WTC11 (cell line): Measurements from ENCODE around the gene MAML3. TPM values are rescaled to one million over a fixed set of nuclear protein-coding genes. Genes with fewer than 3 reads are reported as not detected.

Experiments
- ATAC-seq: fragments of 200-7000 bp; cut with Tn5 transposase; 2 replicates; pipeline ENCODE4 v1.10.0; 2021; ENCODE audit warnings: mild to moderate bottlenecking, moderate library complexity
- CTCF ChIA-PET: fragments of 300-600 bp; sonication (Branson Sonifier 250); formaldehyde crosslinking; loops from one replicate; lab custom pipeline; 2021; ENCODE audit warnings: antibody characterized with exemption; lab: Charles Lee
- POLR2A ChIA-PET: fragments of 350-600 bp; sonication (Branson Sonifier 250); formaldehyde crosslinking; loops from one replicate; lab custom pipeline; 2021; ENCODE audit warnings: antibody characterized with exemption; lab: Charles Lee
- DNase-seq: peaks from one replicate; pipeline ENCODE4 v3.0.0; 2021; ENCODE audit warnings: low spot score
- H3K27ac Mint-ChIP-seq: 2 replicates; pipeline ENCODE4 v1.8.0; 2021; ENCODE audit warnings: mixed read lengths
- H3K27me3 Mint-ChIP-seq: 2 replicates; pipeline ENCODE4 v1.8.0; 2021; ENCODE audit warnings: low read depth, mild to moderate bottlenecking, moderate library complexity, mixed read lengths
- H3K36me3 Mint-ChIP-seq: 2 replicates; pipeline ENCODE4 v1.8.0; 2021; ENCODE audit warnings: mixed read lengths
- H3K4me1 Mint-ChIP-seq: 2 replicates; pipeline ENCODE4 v1.8.0; 2022; ENCODE audit warnings: mixed read lengths
- H3K4me3 Mint-ChIP-seq: 2 replicates; pipeline ENCODE4 v1.8.0; 2021; ENCODE audit warnings: mild to moderate bottlenecking, moderate library complexity, mixed read lengths
- H3K9me3 Mint-ChIP-seq: 2 replicates; pipeline ENCODE4 v1.8.0; 2021; ENCODE audit warnings: mixed read lengths
- ATF3 ChIP-seq: sonication (generic); formaldehyde crosslinking; conservative IDR thresholded peaks from 2 replicates; pipeline ENCODE4 v1.8.1; 2022; ENCODE audit warnings: mild to moderate bottlenecking, missing genetic modification reagents
- CBFB ChIP-seq: sonication (generic); formaldehyde crosslinking; IDR thresholded peaks from 2 replicates; pipeline ENCODE4 v1.8.1; 2022; ENCODE audit warnings: mild to moderate bottlenecking, low read depth, missing genetic modification reagents
- CREM ChIP-seq: sonication (generic); formaldehyde crosslinking; IDR thresholded peaks from 2 replicates; pipeline ENCODE4 v1.8.1; 2022; ENCODE audit warnings: mild to moderate bottlenecking, missing genetic modification reagents, moderate library complexity
- ETV6 ChIP-seq: sonication (generic); formaldehyde crosslinking; IDR thresholded peaks from 2 replicates; pipeline ENCODE4 v1.8.1; 2022; ENCODE audit warnings: mild to moderate bottlenecking, missing genetic modification reagents
- FOXK1 ChIP-seq: sonication (generic); formaldehyde crosslinking; IDR thresholded peaks from 2 replicates; pipeline ENCODE4 v1.8.0; 2022; ENCODE audit warnings: mild to moderate bottlenecking, moderate library complexity, missing genetic modification reagents
- KAT7 ChIP-seq: sonication (generic); formaldehyde crosslinking; IDR thresholded peaks from 2 replicates; pipeline ENCODE4 v1.8.1; 2023; ENCODE audit warnings: missing genetic modification reagents, mild to moderate bottlenecking, borderline replicate concordance
- MAX ChIP-seq: sonication (generic); formaldehyde crosslinking; IDR thresholded peaks from 2 replicates; pipeline ENCODE4 v1.8.0; 2022; ENCODE audit warnings: mild to moderate bottlenecking, missing genetic modification reagents
- NFATC4 ChIP-seq: fragments of 250-450 bp; sonication (Bioruptor Pico); IDR thresholded peaks from 2 replicates; pipeline ENCODE4 v1.9.0; 2021; ENCODE audit warnings: mild to moderate bottlenecking
- PRRX2 ChIP-seq: fragments of 250-450 bp; sonication (Bioruptor Pico); IDR thresholded peaks from 2 replicates; pipeline ENCODE4 v1.8.0; 2021; ENCODE audit warnings: mild to moderate bottlenecking
- SOX15 ChIP-seq: fragments of 250-450 bp; sonication (Bioruptor Pico); IDR thresholded peaks from 2 replicates; pipeline ENCODE4 v1.9.0; 2021; ENCODE audit warnings: mild to moderate bottlenecking
- SP1 ChIP-seq: sonication (generic); formaldehyde crosslinking; conservative IDR thresholded peaks from 2 replicates; pipeline ENCODE4 v1.8.1; 2022; ENCODE audit warnings: missing genetic modification reagents
- ZNF263 ChIP-seq: sonication (generic); formaldehyde crosslinking; IDR thresholded peaks from 2 replicates; pipeline ENCODE4 v1.8.1; 2022; ENCODE audit warnings: low read depth, mild to moderate bottlenecking, moderate library complexity, missing genetic modification reagents
- ZNF396 ChIP-seq: fragments of 250-450 bp; sonication (Bioruptor Pico); IDR thresholded peaks from 2 replicates; pipeline ENCODE4 v1.8.0; 2021; ENCODE audit warnings: mild to moderate bottlenecking, moderate library complexity, borderline replicate concordance
- ZNF671 ChIP-seq: fragments of 250-450 bp; sonication (Bioruptor Pico); IDR thresholded peaks from 2 replicates; pipeline ENCODE4 v1.8.0; 2021; ENCODE audit warnings: mild to moderate bottlenecking
- total RNA-seq: library from RNA; stranded (reverse); gene quantifications from 3 replicates; pipeline ENCODE4 v1.2.3, GENCODE V29; 2021
- TF ChIP-seq, protein P1 (sequence below): sonication (generic); formaldehyde crosslinking; IDR thresholded peaks from 2 replicates; pipeline ENCODE4 v1.8.1; 2023; ENCODE audit warnings: mild to moderate bottlenecking, moderate library complexity, missing genetic modification reagents
- TF ChIP-seq, protein P2 (sequence below): fragments of 200-600 bp; IDR thresholded peaks from 2 replicates; pipeline ENCODE4 v1.8.0; 2022; ENCODE audit warnings: antibody characterized with exemption
- TF ChIP-seq, protein P3 (sequence below): sonication (generic); formaldehyde crosslinking; IDR thresholded peaks from 2 replicates; pipeline ENCODE4 v1.8.0; 2022; ENCODE audit warnings: missing genetic modification reagents

MAML3 gene
- total RNA-seq, 1 experiment from 2014 or later: 7.4 TPM

DNA sequence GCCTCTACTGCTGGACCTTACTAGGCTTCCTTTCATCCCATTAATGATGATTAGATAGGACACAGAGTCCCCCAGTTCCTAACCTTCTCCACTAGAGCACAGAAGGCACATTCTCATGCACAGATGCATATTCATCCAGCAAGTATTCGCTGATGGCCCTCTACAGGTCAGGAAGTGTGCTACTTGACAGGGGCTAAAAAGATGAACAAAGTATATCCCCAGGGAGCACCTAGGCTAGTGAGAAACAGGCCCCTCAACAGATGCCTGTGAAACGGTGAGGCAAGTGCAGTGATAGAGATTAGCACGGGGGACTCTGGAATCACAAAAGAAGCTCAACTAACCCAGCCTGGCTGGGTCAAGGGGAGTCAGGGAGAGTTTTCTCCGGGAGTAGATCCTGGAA lies 392.5 kb downstream of the MAML3 start:
- peak; percentile 91 for ATAC-seq
- no peak overlapping the region for H3K27ac Mint-ChIP-seq
- H3K4me3 Mint-ChIP-seq: no peak overlapping the region
- H3K27me3 Mint-ChIP-seq: no peaks in the 10 kb centered on the region; the same call in none of the 2 replicates
- TF ChIP-seq, protein P1, sequence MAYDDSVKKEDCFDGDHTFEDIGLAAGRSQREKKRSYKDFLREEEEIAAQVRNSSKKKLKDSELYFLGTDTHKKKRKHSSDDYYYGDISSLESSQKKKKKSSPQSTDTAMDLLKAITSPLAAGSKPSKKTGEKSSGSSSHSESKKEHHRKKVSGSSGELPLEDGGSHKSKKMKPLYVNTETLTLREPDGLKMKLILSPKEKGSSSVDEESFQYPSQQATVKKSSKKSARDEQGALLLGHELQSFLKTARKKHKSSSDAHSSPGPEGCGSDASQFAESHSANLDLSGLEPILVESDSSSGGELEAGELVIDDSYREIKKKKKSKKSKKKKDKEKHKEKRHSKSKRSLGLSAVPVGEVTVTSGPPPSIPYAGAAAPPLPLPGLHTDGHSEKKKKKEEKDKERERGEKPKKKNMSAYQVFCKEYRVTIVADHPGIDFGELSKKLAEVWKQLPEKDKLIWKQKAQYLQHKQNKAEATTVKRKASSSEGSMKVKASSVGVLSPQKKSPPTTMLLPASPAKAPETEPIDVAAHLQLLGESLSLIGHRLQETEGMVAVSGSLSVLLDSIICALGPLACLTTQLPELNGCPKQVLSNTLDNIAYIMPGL (CRISPR knock-in tag): no peak
- TF ChIP-seq, protein P2, sequence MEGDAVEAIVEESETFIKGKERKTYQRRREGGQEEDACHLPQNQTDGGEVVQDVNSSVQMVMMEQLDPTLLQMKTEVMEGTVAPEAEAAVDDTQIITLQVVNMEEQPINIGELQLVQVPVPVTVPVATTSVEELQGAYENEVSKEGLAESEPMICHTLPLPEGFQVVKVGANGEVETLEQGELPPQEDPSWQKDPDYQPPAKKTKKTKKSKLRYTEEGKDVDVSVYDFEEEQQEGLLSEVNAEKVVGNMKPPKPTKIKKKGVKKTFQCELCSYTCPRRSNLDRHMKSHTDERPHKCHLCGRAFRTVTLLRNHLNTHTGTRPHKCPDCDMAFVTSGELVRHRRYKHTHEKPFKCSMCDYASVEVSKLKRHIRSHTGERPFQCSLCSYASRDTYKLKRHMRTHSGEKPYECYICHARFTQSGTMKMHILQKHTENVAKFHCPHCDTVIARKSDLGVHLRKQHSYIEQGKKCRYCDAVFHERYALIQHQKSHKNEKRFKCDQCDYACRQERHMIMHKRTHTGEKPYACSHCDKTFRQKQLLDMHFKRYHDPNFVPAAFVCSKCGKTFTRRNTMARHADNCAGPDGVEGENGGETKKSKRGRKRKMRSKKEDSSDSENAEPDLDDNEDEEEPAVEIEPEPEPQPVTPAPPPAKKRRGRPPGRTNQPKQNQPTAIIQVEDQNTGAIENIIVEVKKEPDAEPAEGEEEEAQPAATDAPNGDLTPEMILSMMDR: 0 out of 2 replicates have a peak, but pooled peaks have one; percentile 16
- TF ChIP-seq ZNF263 (CRISPR knock-in tag) (no peak), CBFB (no peak)
- H3K4me1 Mint-ChIP-seq: peaks cover 25% of the 10 kb centered on the region
- no peak for DNase-seq
- H3K36me3 Mint-ChIP-seq: no peaks in the 10 kb centered on the region
- H3K9me3 Mint-ChIP-seq: no peaks in the 10 kb centered on the region
- ChIA-PET CTCF (interaction anchor here (0.6 to 1.7 kb wide), 4 partner anchors 21 to 905 kb away, joined by 3 to 5 read pairs (median 4); no protein-coding TSS in a partner anchor), POLR2A (interaction anchor here (0.6 to 0.7 kb wide), 2 partner anchors 103 to 390 kb away, joined by 3 to 6 read pairs; no protein-coding TSS in a partner anchor)

GRCh38 chr4:139760567-139760966 lies 393.4 kb downstream of the MAML3 start:
- Mint-ChIP-seq H3K36me3 (no peaks in the 10 kb centered on the region), H3K27me3 (no peaks in the 10 kb centered on the region; the same call in none of the 2 replicates), H3K9me3 (no peaks in the 10 kb centered on the region), H3K27ac (no peak overlapping the region), H3K4me3 (no peak overlapping the region), H3K4me1 (peaks cover 25% of the 10 kb centered on the region)
- DNase-seq: no peak
- ATAC-seq: no peak
- ChIA-PET CTCF (interaction anchor here (0.6 to 1.7 kb wide), 4 partner anchors 22 to 904 kb away, joined by 3 to 5 read pairs (median 4); no protein-coding TSS in a partner anchor), POLR2A (no interaction called here)
- TF ChIP-seq ZNF396 (no peak), PRRX2 (CRISPR knock-in tag) (no peak), KAT7 (CRISPR knock-in tag) (no peak), ATF3 (CRISPR knock-in tag) (no peak), NFATC4 (CRISPR knock-in tag) (no peak), CREM (CRISPR knock-in tag) (no peak)

- no peak overlapping the region for H3K4me3 Mint-ChIP-seq
- no peak for TF ChIP-seq MAX (CRISPR knock-in tag)
- no peak for TF ChIP-seq SOX15 (CRISPR knock-in tag)
- no peak for TF ChIP-seq ZNF671 (CRISPR knock-in tag)
- TF ChIP-seq FOXK1: no peak
- TF ChIP-seq ATF3 (CRISPR knock-in tag): no peak
- no peak for TF ChIP-seq SP1 (CRISPR knock-in tag)
- TF ChIP-seq, protein P3, sequence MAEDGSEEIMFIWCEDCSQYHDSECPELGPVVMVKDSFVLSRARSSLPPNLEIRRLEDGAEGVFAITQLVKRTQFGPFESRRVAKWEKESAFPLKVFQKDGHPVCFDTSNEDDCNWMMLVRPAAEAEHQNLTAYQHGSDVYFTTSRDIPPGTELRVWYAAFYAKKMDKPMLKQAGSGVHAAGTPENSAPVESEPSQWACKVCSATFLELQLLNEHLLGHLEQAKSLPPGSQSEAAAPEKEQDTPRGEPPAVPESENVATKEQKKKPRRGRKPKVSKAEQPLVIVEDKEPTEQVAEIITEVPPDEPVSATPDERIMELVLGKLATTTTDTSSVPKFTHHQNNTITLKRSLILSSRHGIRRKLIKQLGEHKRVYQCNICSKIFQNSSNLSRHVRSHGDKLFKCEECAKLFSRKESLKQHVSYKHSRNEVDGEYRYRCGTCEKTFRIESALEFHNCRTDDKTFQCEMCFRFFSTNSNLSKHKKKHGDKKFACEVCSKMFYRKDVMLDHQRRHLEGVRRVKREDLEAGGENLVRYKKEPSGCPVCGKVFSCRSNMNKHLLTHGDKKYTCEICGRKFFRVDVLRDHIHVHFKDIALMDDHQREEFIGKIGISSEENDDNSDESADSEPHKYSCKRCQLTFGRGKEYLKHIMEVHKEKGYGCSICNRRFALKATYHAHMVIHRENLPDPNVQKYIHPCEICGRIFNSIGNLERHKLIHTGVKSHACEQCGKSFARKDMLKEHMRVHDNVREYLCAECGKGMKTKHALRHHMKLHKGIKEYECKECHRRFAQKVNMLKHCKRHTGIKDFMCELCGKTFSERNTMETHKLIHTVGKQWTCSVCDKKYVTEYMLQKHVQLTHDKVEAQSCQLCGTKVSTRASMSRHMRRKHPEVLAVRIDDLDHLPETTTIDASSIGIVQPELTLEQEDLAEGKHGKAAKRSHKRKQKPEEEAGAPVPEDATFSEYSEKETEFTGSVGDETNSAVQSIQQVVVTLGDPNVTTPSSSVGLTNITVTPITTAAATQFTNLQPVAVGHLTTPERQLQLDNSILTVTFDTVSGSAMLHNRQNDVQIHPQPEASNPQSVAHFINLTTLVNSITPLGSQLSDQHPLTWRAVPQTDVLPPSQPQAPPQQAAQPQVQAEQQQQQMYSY (CRISPR knock-in tag): no peak
- no peak for TF ChIP-seq ETV6
- ATAC-seq (no peak), DNase-seq (no peak)
- ChIA-PET POLR2A (no interaction called here), CTCF (no interaction called here)
- H3K4me1 Mint-ChIP-seq: peaks cover 21% of the 10 kb centered on the region
- no peaks in the 10 kb centered on the region for H3K36me3 Mint-ChIP-seq
- no peak overlapping the region; the same call in 1 of the 2 replicates for H3K27ac Mint-ChIP-seq
- no peaks in the 10 kb centered on the region for H3K9me3 Mint-ChIP-seq
- no peaks in the 10 kb centered on the region; the same call in none of the 2 replicates for H3K27me3 Mint-ChIP-seq
Measured at GRCh38 chr4:139759097-139759496, 394.9 kb downstream of the MAML3 start.
